Hematopoietic multipotent progenitor cell (in vitro differentiated cells): Measurements from ENCODE around the gene EFEMP2. TPM values are rescaled to one million over a fixed set of nuclear protein-coding genes. Genes with fewer than 3 reads are reported as not detected.
A peak's percentile ranks its signal among the peaks of the same experiment; 100 is the strongest.

Source experiments
- DNase-seq, 3 donors: peaks; one replicate each; pipeline ENCODE4 v3.0.0-alpha.2; 2011 to 2015; ENCODE audit warnings: low read depth in 2 of 3, low spot score in 2 of 3
- total RNA-seq: library from RNA; depleted of rRNA; stranded (reverse); fragments of >200 nt; gene quantifications from one replicate; pipeline ENCODE4 v1.2.3, GENCODE V29; 2012

EFEMP2 gene
- total RNA-seq, 1 donor: 13.7 TPM

GRCh38 chr11:65867284-65868071, 5.1 kb downstream of the EFEMP2 start:
- peak in 2 of 3 donors; percentile 36 to 45 for DNase-seq

GRCh38 chr11:65866509-65867283, 5.9 kb downstream of the EFEMP2 start:
- DNase-seq: no peak

- no peak for DNase-seq
Observed at GRCh38 chr11:65865550-65866172, 6.9 kb downstream of the EFEMP2 start.

- no peak for DNase-seq
Observed at GRCh38 chr11:65864706-65865471, 7.7 kb downstream of the EFEMP2 start.

GRCh38 chr11:65863889-65864705, 8.5 kb downstream of the EFEMP2 start:
- no peak for DNase-seq

GRCh38 chr11:65862941-65863888, 9.4 kb downstream of the EFEMP2 start:
- no peak for DNase-seq

GRCh38 chr11:65862191-65862735, 10.3 kb downstream of the EFEMP2 start:
- no peak for DNase-seq

GRCh38 chr11:65861533-65862183, 10.9 kb downstream of the EFEMP2 start:
- DNase-seq: no peak

GRCh38 chr11:65861165-65861505, 11.5 kb downstream of the EFEMP2 start:
- DNase-seq: no peak

GRCh38 chr11:65860278-65861164, 12.1 kb downstream of the EFEMP2 start, which contains the start of gene MUS81:
Gene MUS81, plus strand, starts transcription at chr11:65860433. Its CDS starts 321 bp downstream, at chr11:65860754.
- peak; percentile 90 to 100 (median 97) for DNase-seq

GRCh38 chr11:65859812-65860277, 12.8 kb downstream of the EFEMP2 start:
- DNase-seq: no peak

- DNase-seq: peak; percentile 79 to 99 (median 98)
Observed at GRCh38 chr11:65859095-65859811, 13.3 kb downstream of the EFEMP2 start.

- peak in 1 of 3 donors; percentile 53 for DNase-seq
Observed at GRCh38 chr11:65858681-65859087, 13.9 kb downstream of the EFEMP2 start.

- peak; percentile 89 to 98 (median 97) for DNase-seq
Observed at GRCh38 chr11:65857853-65858680, 14.5 kb downstream of the EFEMP2 start, which contains the start of gene CFL1. Gene CFL1, minus strand, starts transcription at chr11:65858180. Its CDS starts 81 bp downstream, at chr11:65858099.

- peak in 2 of 3 donors; percentile 49 to 55 for DNase-seq
Observed at GRCh38 chr11:65857500-65857852, 15.1 kb downstream of the EFEMP2 start.
